GM23248 (cell line): Measurements from ENCODE around the gene TSGA10. TPM values are rescaled to one million over a fixed set of nuclear protein-coding genes. Genes with fewer than 3 reads are reported as not detected.
"Not testable (repeated sequence)": the region's sequence is repeated elsewhere in the genome, so short reads cannot be mapped to it uniquely, and the experiment has no call there.

ENCODE experiments used
- DNase-seq: peaks from one replicate; pipeline ENCODE4 v3.0.0-alpha.2; 2015
- H2AFZ ChIP-seq: fragments of 200-600 bp; sonication (generic); 2 replicates; pipeline ENCODE4 v1.6.1; 2016; ENCODE audit warnings: antibody characterized with exemption
- H3F3A ChIP-seq: fragments of 200-600 bp; sonication (generic); 2 replicates; pipeline ENCODE4 v1.6.1; 2016; ENCODE audit warnings: mild to moderate bottlenecking, antibody characterized with exemption, mixed run types; ENCODE audit not compliant: insufficient read depth
- H3K27ac ChIP-seq: fragments of 200-600 bp; sonication (generic); 2 replicates; pipeline ENCODE4 v1.5.1; 2016; ENCODE audit warnings: mild to moderate bottlenecking
- H3K27me3 ChIP-seq: fragments of 200-600 bp; sonication (generic); replicated peaks from 2 replicates; pipeline ENCODE4 v1.6.1; 2016; ENCODE audit warnings: mild to moderate bottlenecking; ENCODE audit not compliant: insufficient read depth
- H3K36me3 ChIP-seq: fragments of 200-600 bp; sonication (generic); 2 replicates; pipeline ENCODE4 v1.6.1; 2016; ENCODE audit warnings: low read depth, mild to moderate bottlenecking
- H3K4me1 ChIP-seq: fragments of 200-600 bp; sonication (generic); 2 replicates; pipeline ENCODE4 v1.6.1; 2016; ENCODE audit warnings: mild to moderate bottlenecking; ENCODE audit not compliant: insufficient read depth
- H3K4me2 ChIP-seq: fragments of 200-600 bp; sonication (generic); one replicate; pipeline ENCODE4 v1.6.1; 2016; ENCODE audit warnings: mild to moderate bottlenecking; ENCODE audit not compliant: unreplicated experiment
- H3K4me3 ChIP-seq: fragments of 200-600 bp; sonication (generic); 2 replicates; pipeline ENCODE4 v1.5.1; 2016; ENCODE audit warnings: mild to moderate bottlenecking
- H3K79me2 ChIP-seq: fragments of 200-600 bp; sonication (generic); 2 replicates; pipeline ENCODE4 v1.6.1; 2016; ENCODE audit warnings: mild to moderate bottlenecking; ENCODE audit not compliant: insufficient read depth
- H3K9ac ChIP-seq: fragments of 200-600 bp; sonication (generic); 2 replicates; pipeline ENCODE4 v1.6.1; 2016; ENCODE audit warnings: mild to moderate bottlenecking
- H3K9me2 ChIP-seq: fragments of 200-600 bp; sonication (generic); 2 replicates; pipeline ENCODE4 v1.6.1; 2016; ENCODE audit warnings: mixed run types, mild to moderate bottlenecking, moderate library complexity; ENCODE audit not compliant: insufficient read depth
- H3K9me3 ChIP-seq: fragments of 200-600 bp; sonication (generic); one replicate; pipeline ENCODE4 v1.6.1; 2017; ENCODE audit warnings: low read depth
- H4K20me1 ChIP-seq: fragments of 200-600 bp; sonication (generic); 2 replicates; pipeline ENCODE4 v1.6.0; 2016; ENCODE audit not compliant: insufficient read depth
- EZH2 ChIP-seq: fragments of 200-600 bp; sonication (generic); IDR thresholded peaks from 2 replicates; pipeline ENCODE4 v1.6.1; 2018; ENCODE audit warnings: antibody characterized with exemption, mild to moderate bottlenecking; ENCODE audit not compliant: insufficient read depth, poor library complexity, severe bottlenecking
- EZH2phosphoT487 ChIP-seq: fragments of 200-600 bp; sonication (generic); IDR thresholded peaks from 2 replicates; pipeline ENCODE4 v1.6.1; 2018; ENCODE audit warnings: antibody characterized with exemption, moderate library complexity, mild to moderate bottlenecking, low read depth; ENCODE audit not compliant: insufficient read depth
- WGBS, 2 experiments: methylation state at CpG; one replicate each; pipeline ENCODE4 v1.1.6; 2015 to 2017; ENCODE audit warnings: low lambda C conversion rate in 2 of 2, low coverage in 1 of 2; ENCODE audit errors: missing lambda C conversion rate in 2 of 2; 5-methylcytosine and 5-hydroxymethylcytosine counted together
- in situ Hi-C: fragments of 300-500 bp; cut with MboI; formaldehyde crosslinking; loops from 2 replicates; pipeline ENCODE4 v1.15.0; 2020
- polyA plus RNA-seq: library from polyadenylated mRNA; unstranded; fragments of >200 nt; fragmentation: Nextera tagmentation; extraction: Ambion mirVana; gene quantifications from 2 replicates; pipeline ENCODE4 v1.2.1, GENCODE V29; 2016
- total RNA-seq: library from RNA; depleted of rRNA; stranded (reverse); fragments of >200 nt; shearing (Covaris generic); gene quantifications from 2 replicates; pipeline ENCODE4 v1.2.3, GENCODE V29; 2014

The TSGA10 gene
- total and polyA plus RNA-seq, 2 experiments from 2014 or later, result 1.2 to 1.4 TPM

- Histone ChIP-seq H3K9me3 (no peaks in the 10 kb centered on the region), H3K9me2 (no peaks in the 10 kb centered on the region), H3K9ac (no peak overlapping the region), H3F3A (no peaks in the 10 kb centered on the region), H3K4me1 (no peaks in the 10 kb centered on the region), H3K4me3 (no peak overlapping the region), H3K79me2 (peaks cover 4% of the 10 kb centered on the region; the same call in 1 of the 2 replicates), H2AFZ (no peak overlapping the region), H3K27ac (no peak overlapping the region), H4K20me1 (no peaks in the 10 kb centered on the region), H3K4me2 (no peak overlapping the region), H3K27me3 (no peaks in the 10 kb centered on the region), H3K36me3 (peaks cover 22% of the 10 kb centered on the region)
- WGBS, 2 experiments, result 92 to 93% methylated on average over 6 of the region's 6 CpGs
- TF ChIP-seq EZH2 (no peak), EZH2phosphoT487 (no peak)
- in situ Hi-C loops, result no loop called here
- no peak for DNase-seq
Observed at GRCh38 chr2:99198103-99198841, 43.5 kb upstream of the TSGA10 start.

GRCh38 chr2:99192364-99192763, 37.6 kb upstream of the TSGA10 start:
- in situ Hi-C loops, result not testable (repeated sequence)

DNA sequence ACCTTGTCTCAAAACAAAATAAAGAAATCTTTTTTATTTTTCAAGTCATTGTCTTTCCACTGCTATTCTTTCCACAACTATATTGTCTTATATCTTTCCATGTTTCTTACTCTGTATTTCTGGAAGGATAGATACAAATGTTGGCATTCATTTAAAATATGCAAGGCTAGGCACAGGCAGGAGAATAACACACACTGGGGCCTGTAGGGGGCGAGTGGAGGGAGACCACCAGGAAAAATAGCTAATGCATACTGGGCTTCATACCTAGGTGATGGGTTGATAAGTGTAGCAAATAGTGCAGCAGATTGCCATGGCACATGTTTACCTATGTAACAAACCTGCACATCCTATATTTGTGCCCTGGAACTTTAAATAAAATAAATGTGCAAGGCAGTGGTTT, 35.8 kb upstream of the TSGA10 start:
- Histone ChIP-seq H3K4me2 (no peak overlapping the region), H3F3A (no peaks in the 10 kb centered on the region), H3K4me1 (no peaks in the 10 kb centered on the region), H3K9me2 (no peaks in the 10 kb centered on the region), H3K27ac (no peak overlapping the region), H3K9me3 (no peaks in the 10 kb centered on the region), H3K4me3 (no peak overlapping the region), H3K36me3 (peaks cover 35% of the 10 kb centered on the region), H4K20me1 (no peaks in the 10 kb centered on the region), H3K27me3 (no peaks in the 10 kb centered on the region), H3K9ac (no peak overlapping the region), H3K79me2 (peaks cover 70% of the 10 kb centered on the region), H2AFZ (no peak overlapping the region)
- DNase-seq, result no peak
- TF ChIP-seq EZH2phosphoT487 (no peak), EZH2 (no peak)
- 53 to 79% methylated on average over 1 of the region's 1 CpG for WGBS, 2 experiments
- in situ Hi-C loops, result no loop called here

More at GRCh38 chr2:99192364-99192763, 37.6 kb upstream of the TSGA10 start:
- Histone ChIP-seq H3K36me3 (peaks cover 51% of the 10 kb centered on the region), H3K79me2 (peaks cover 52% of the 10 kb centered on the region)
- H3F3A ChIP-seq, H3K27ac ChIP-seq, H3K4me2 ChIP-seq, H3K27me3 ChIP-seq, H3K9ac ChIP-seq, H2AFZ ChIP-seq, H3K9me2 ChIP-seq, H3K9me3 ChIP-seq, H3K4me3 ChIP-seq, H4K20me1 ChIP-seq, DNase-seq, H3K4me1 ChIP-seq: not testable (repeated sequence)
- WGBS, 2 experiments, result 97 to 99% methylated on average over 4 of the region's 4 CpGs

DNA sequence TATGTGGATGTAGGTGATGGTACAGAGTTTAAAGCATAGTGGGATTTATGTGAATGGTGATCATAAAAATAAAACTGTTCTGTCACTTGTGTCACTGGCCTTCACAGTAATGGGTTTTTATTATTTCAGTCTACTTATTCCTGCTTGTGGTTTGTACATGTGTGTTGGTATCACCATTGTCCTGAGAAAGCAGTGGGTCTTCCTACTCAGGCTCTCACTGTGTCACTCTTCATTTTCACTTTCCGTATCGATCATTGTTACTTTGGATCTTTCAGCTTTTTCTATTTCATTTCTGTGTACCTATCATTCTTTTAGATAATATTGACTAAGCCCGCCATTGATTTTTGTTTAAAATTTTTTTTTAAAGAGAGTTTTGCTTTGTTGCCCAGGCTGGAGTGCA, 33.6 kb upstream of the TSGA10 start:
- TF ChIP-seq EZH2, result no peak
- TF ChIP-seq EZH2phosphoT487, result no peak
- peaks cover 88% of the 10 kb centered on the region for H3K79me2 ChIP-seq
- no peak overlapping the region for H3K9ac ChIP-seq
- H3K4me3 ChIP-seq, result no peak overlapping the region
- no peaks in the 10 kb centered on the region for H3F3A ChIP-seq
- H4K20me1 ChIP-seq, result no peaks in the 10 kb centered on the region
- peaks cover 30% of the 10 kb centered on the region for H3K36me3 ChIP-seq
- H3K4me2 ChIP-seq, result no peak overlapping the region
- H3K9me2 ChIP-seq, result no peaks in the 10 kb centered on the region
- no peaks in the 10 kb centered on the region for H3K4me1 ChIP-seq
- DNase-seq, result no peak
- in situ Hi-C loops, result no loop called here
- no peaks in the 10 kb centered on the region for H3K9me3 ChIP-seq
- no peaks in the 10 kb centered on the region for H3K27me3 ChIP-seq
- WGBS, 2 experiments, result 98% methylated on average over 3 of the region's 3 CpGs
- H2AFZ ChIP-seq, result no peak overlapping the region
- H3K27ac ChIP-seq, result no peak overlapping the region

DNA sequence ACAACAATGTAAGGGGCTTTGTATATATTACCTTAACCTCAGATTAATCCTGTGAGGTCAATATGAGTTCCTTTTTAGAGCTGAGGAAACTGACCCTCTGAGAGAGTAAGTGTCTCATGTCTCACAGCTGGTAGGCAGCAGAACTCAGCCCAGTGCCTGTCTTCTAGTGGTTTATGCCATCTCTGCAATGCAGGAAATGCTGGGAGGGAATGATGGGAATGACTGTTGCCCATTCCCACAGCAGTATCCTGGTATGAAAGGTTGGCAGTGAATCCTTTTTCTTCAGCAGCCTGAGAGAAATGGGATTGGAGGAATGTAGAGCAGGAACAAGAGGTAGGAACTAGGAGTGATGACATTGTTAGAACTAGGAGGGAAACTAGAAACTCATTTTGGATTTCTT, 32.3 kb upstream of the TSGA10 start:
- DNase-seq, result no peak
- in situ Hi-C loops, result no loop called here

More for the DNA sequence above, 32.3 kb upstream of the TSGA10 start:
- H3K9me2 ChIP-seq, result no peaks in the 10 kb centered on the region
- H3K9ac ChIP-seq, result no peak overlapping the region
- no peaks in the 10 kb centered on the region for H3F3A ChIP-seq
- H3K36me3 ChIP-seq, result peaks cover 16% of the 10 kb centered on the region; the same call in 1 of the 2 replicates
- H3K4me1 ChIP-seq, result peaks cover 4% of the 10 kb centered on the region
- H4K20me1 ChIP-seq, result no peaks in the 10 kb centered on the region
- no peaks in the 10 kb centered on the region for H3K27me3 ChIP-seq
- H3K27ac ChIP-seq, result no peak overlapping the region
- H3K4me3 ChIP-seq, result no peak overlapping the region
- H3K4me2 ChIP-seq, result no peak overlapping the region
- TF ChIP-seq EZH2phosphoT487 (no peak), EZH2 (no peak)
- no peak overlapping the region for H2AFZ ChIP-seq
- H3K9me3 ChIP-seq, result no peaks in the 10 kb centered on the region
- peaks cover 98% of the 10 kb centered on the region for H3K79me2 ChIP-seq
